H1 (cell line): Measurements from ENCODE around the gene COL11A2. TPM values are rescaled to one million over a fixed set of nuclear protein-coding genes. Genes with fewer than 3 reads are reported as not detected.

Experiments
- CTCF ChIA-PET: fragments of 300-600 bp; sonication (Branson Sonifier 250); formaldehyde crosslinking; loops from one replicate; lab custom pipeline; 2021; ENCODE audit not compliant: partially characterized antibody; lab: Charles Lee
- POLR2A ChIA-PET: fragments of 300-600 bp; sonication (Branson Sonifier 250); formaldehyde crosslinking; loops from one replicate; lab custom pipeline; 2021; ENCODE audit warnings: inconsistent platforms; ENCODE audit not compliant: partially characterized antibody; lab: Charles Lee
- DNase-seq, 2 experiments: peaks; one replicate each; pipeline versions ENCODE4 v3.0.0 to v3.0.0-alpha.2; 2010 to 2022; ENCODE audit warnings: low spot score in 2 of 2, low read depth in 1 of 2, mixed read lengths in 1 of 2
- FAIRE-seq: peaks from 2 replicates; lab custom pipeline; 2011; peaks lifted over from hg19 to GRCh38; lab: Jason Lieb, UNC
- H2AFZ ChIP-seq: 2 replicates; pipeline ENCODE4 v1.8.1; 2012; ENCODE audit warnings: low read length, inconsistent platforms
- H2AK5ac ChIP-seq: 2 replicates; pipeline ENCODE4 v1.6.1; 2013; ENCODE audit warnings: low read depth, low read length
- H2BK120ac ChIP-seq: replicated peaks from 2 replicates; pipeline ENCODE3; 2013; ENCODE audit warnings: low read depth, low read length, inconsistent platforms
- H2BK12ac ChIP-seq: 2 replicates; pipeline ENCODE4 v1.6.1; 2013; ENCODE audit warnings: low read depth, low read length
- H2BK15ac ChIP-seq: 2 replicates; pipeline ENCODE4 v1.6.1; 2013; ENCODE audit warnings: low read length
- H2BK20ac ChIP-seq: 2 replicates; pipeline ENCODE4 v1.6.1; 2013; ENCODE audit warnings: low read length
- H2BK5ac ChIP-seq: 2 replicates; pipeline ENCODE4 v1.6.1; 2013; ENCODE audit warnings: low read depth, low read length
- H3K14ac ChIP-seq: 2 replicates; pipeline ENCODE4 v1.6.1; 2013; ENCODE audit warnings: inconsistent platforms; ENCODE audit not compliant: insufficient read length
- H3K18ac ChIP-seq: 2 replicates; pipeline ENCODE4 v1.6.1; 2013; ENCODE audit warnings: low read length; ENCODE audit errors: extremely low read depth
- H3K23ac ChIP-seq: 2 replicates; pipeline ENCODE4 v1.6.1; 2013; ENCODE audit warnings: inconsistent platforms; ENCODE audit not compliant: insufficient read length
- H3K23me2 ChIP-seq: 2 replicates; pipeline ENCODE4 v1.6.1; 2013; ENCODE audit warnings: low read depth, low read length
- H3K27ac ChIP-seq: 2 replicates; pipeline ENCODE4 v1.6.1; 2011; ENCODE audit warnings: low read depth, low read length, inconsistent platforms
- H3K27me3 ChIP-seq, 4 experiments: replicated peaks in 1 of 4; 1 replicate in 1 of 4; 2 replicates in 3 of 4; pipeline versions ENCODE4 v1.6.1 to v1.8.1; 2011 to 2013; ENCODE audit warnings: low read length in 3 of 4, mild to moderate bottlenecking in 3 of 4, inconsistent platforms in 2 of 4, mixed read lengths in 2 of 4, moderate library complexity in 1 of 4; ENCODE audit not compliant: control insufficient read depth in 3 of 4, insufficient read depth in 3 of 4; ENCODE audit errors: extremely low read depth in 1 of 4
- H3K36me3 ChIP-seq, 4 experiments: 2 replicates each; pipeline versions ENCODE4 v1.6.1 to v1.8.1; 2011 to 2013; ENCODE audit warnings: mild to moderate bottlenecking in 4 of 4, low read length in 3 of 4, moderate library complexity in 2 of 4, control low read depth in 1 of 4, inconsistent platforms in 1 of 4; ENCODE audit not compliant: insufficient read depth in 4 of 4, control insufficient read depth in 2 of 4
- H3K4ac ChIP-seq: replicated peaks from 2 replicates; pipeline ENCODE3; 2013; ENCODE audit warnings: low read length, low read depth, mixed read lengths, inconsistent platforms; ENCODE audit not compliant: insufficient read length
- H3K4me1 ChIP-seq, 4 experiments: replicated peaks in 1 of 4; 1 replicate in 1 of 4; 2 replicates in 3 of 4; pipeline versions ENCODE4 v1.6.1 to v1.8.1; 2011 to 2013; ENCODE audit warnings: low read length in 3 of 4, inconsistent platforms in 2 of 4, mixed read lengths in 1 of 4; ENCODE audit not compliant: insufficient read depth in 4 of 4, control insufficient read depth in 3 of 4
- H3K4me2 ChIP-seq, 2 experiments: 2 replicates each; pipeline versions ENCODE4 v1.6.1 to v1.8.1; 2011 to 2013; ENCODE audit warnings: low read depth in 2 of 2, low read length in 2 of 2, control low read depth in 1 of 2, inconsistent platforms in 1 of 2, mild to moderate bottlenecking in 1 of 2; ENCODE audit not compliant: insufficient read depth in 1 of 2
- H3K4me3 ChIP-seq, 4 experiments: fragments of 200-600, 300-600 bp in 1 of 4; sonication (generic), shearing (Covaris generic), sonication (Bioruptor Twin) in 1 of 4; 2 replicates each; pipeline versions ENCODE4 v1.5.1 to v1.8.1; 2011 to 2016; ENCODE audit warnings: low read length in 4 of 4, low read depth in 3 of 4, control low read depth in 2 of 4, inconsistent platforms in 2 of 4, mild to moderate bottlenecking in 2 of 4, mixed read lengths in 1 of 4, moderate library complexity in 1 of 4; ENCODE audit not compliant: insufficient read depth in 2 of 4; ENCODE audit errors: extremely low read depth in 1 of 4
- H3K56ac ChIP-seq: replicated peaks from 2 replicates; pipeline ENCODE3; 2013; ENCODE audit warnings: low read depth, mild to moderate bottlenecking, mixed read lengths, low read length, inconsistent platforms; ENCODE audit not compliant: insufficient read length
- H3K79me1 ChIP-seq: 2 replicates; pipeline ENCODE4 v1.6.1; 2013; ENCODE audit warnings: low read depth, low read length, control low read depth
- H3K79me2 ChIP-seq, 2 experiments: 2 replicates each; pipeline versions ENCODE4 v1.6.1 to v1.8.1; 2012 to 2013; ENCODE audit warnings: low read length in 2 of 2, mild to moderate bottlenecking in 2 of 2, inconsistent platforms in 1 of 2; ENCODE audit not compliant: insufficient read depth in 2 of 2, control insufficient read depth in 1 of 2
- H3K9ac ChIP-seq, 4 experiments: replicated peaks in 1 of 4; 1 replicate in 1 of 4; 2 replicates in 3 of 4; pipeline versions ENCODE4 v1.6.1 to v1.8.1; 2011 to 2013; ENCODE audit warnings: low read depth in 3 of 4, low read length in 3 of 4, control low read depth in 2 of 4, mild to moderate bottlenecking in 2 of 4, moderate library complexity in 2 of 4, inconsistent platforms in 1 of 4; ENCODE audit errors: extremely low read depth in 1 of 4
- H3K9me3 ChIP-seq, 2 experiments: 2 replicates each; pipeline versions ENCODE4 v1.6.1 to v1.8.1; 2012 to 2013; ENCODE audit warnings: mild to moderate bottlenecking in 2 of 2, moderate library complexity in 2 of 2, control low read depth in 1 of 2, inconsistent platforms in 1 of 2, low read depth in 1 of 2, low read length in 1 of 2, mixed read lengths in 1 of 2; ENCODE audit not compliant: insufficient read depth in 2 of 2
- H4K20me1 ChIP-seq, 2 experiments: replicated peaks in 1 of 2; 2 replicates each; pipeline versions ENCODE3 to v1.8.1; 2011 to 2013; ENCODE audit warnings: inconsistent platforms in 2 of 2, low read length in 2 of 2, mild to moderate bottlenecking in 1 of 2; ENCODE audit not compliant: insufficient read depth in 2 of 2, control insufficient read depth in 1 of 2
- H4K5ac ChIP-seq: 2 replicates; pipeline ENCODE4 v1.6.1; 2013; ENCODE audit warnings: low read length, low read depth, mixed read lengths, inconsistent platforms; ENCODE audit not compliant: insufficient read length
- H4K8ac ChIP-seq: 2 replicates; pipeline ENCODE4 v1.8.0; 2013; ENCODE audit warnings: mild to moderate bottlenecking, moderate library complexity, low read length, inconsistent platforms; ENCODE audit not compliant: insufficient read depth; ENCODE audit errors: extremely low read depth
- H4K91ac ChIP-seq: replicated peaks from 2 replicates; pipeline ENCODE3; 2013; ENCODE audit warnings: low read length, mixed read lengths, inconsistent platforms; ENCODE audit not compliant: insufficient read length
- BCL11A ChIP-seq, 2 experiments: IDR thresholded peaks; one replicate each; pipeline ENCODE4 v1.6.1; 2011; ENCODE audit warnings: low read depth in 2 of 2, low read length in 2 of 2, mild to moderate bottlenecking in 2 of 2
- EZH2 ChIP-seq: fragments of 200-600 bp; sonication (generic); IDR thresholded peaks from 2 replicates; pipeline ENCODE4 v1.7.1; 2012; ENCODE audit warnings: low read depth, mild to moderate bottlenecking, moderate library complexity, low read length, inconsistent platforms; ENCODE audit not compliant: severe bottlenecking
- POLR2A ChIP-seq, 2 experiments: IDR thresholded peaks; 1 replicate in 1 of 2; 2 replicates in 1 of 2; pipeline ENCODE4 v1.6.1; 2011; ENCODE audit warnings: low read depth in 2 of 2, low read length in 2 of 2, mild to moderate bottlenecking in 2 of 2; ENCODE audit errors: control extremely low read depth in 1 of 2
- POLR2AphosphoS5 ChIP-seq: IDR thresholded peaks from 2 replicates; pipeline ENCODE4 v1.6.1; 2011; ENCODE audit warnings: low read depth, low read length
- WGBS, 2 experiments: shearing (Covaris generic) in 1 of 2; methylation state at CpG; one replicate each; pipeline versions ENCODE4 v1.1.6 to v1.1.7; 2013 to 2015; ENCODE audit warnings: low lambda C conversion rate in 2 of 2, mixed read lengths in 2 of 2, inconsistent platforms in 1 of 2, low coverage in 1 of 2, missing lambda C conversion rate in 1 of 2; ENCODE audit not compliant: insufficient replicate concordance in 2 of 2, insufficient coverage in 1 of 2, insufficient read length in 1 of 2; ENCODE audit errors: extremely low coverage in 1 of 2, missing lambda C conversion rate in 1 of 2; 5-methylcytosine and 5-hydroxymethylcytosine counted together
- polyA plus RNA-seq, 7 experiments: library from polyadenylated mRNA; depleted of rRNA in 3 of 7; stranded (reverse) in 5 of 7; unstranded in 2 of 7; fragments of >200 nt in 5 of 7; fragments of 200-250 nt in 2 of 7; gene quantifications; 1 replicate in 5 of 7; 2 replicates in 1 of 7; 4 replicates in 1 of 7; pipeline versions ENCODE4 v1.2.1 to v1.2.3, GENCODE V29; 2011 to 2013; ENCODE audit warnings: missing spikeins in 2 of 7, mixed read lengths in 2 of 7
- total RNA-seq: library from RNA; stranded (reverse); fragmentation: NEBNext Ultra II Directional; extraction: Animal tissue kit (Norgen Biotek cat#: 25700); gene quantifications from 2 replicates; pipeline ENCODE4 v1.2.1, GENCODE V29; 2021
- TF ChIP-seq, protein P1 (sequence below): IDR thresholded peaks from 2 replicates; pipeline ENCODE4 v1.6.1; 2012; ENCODE audit warnings: inconsistent platforms

The COL11A2 gene
- total and polyA plus RNA-seq, 2 of the 8 experiments (the other 6 are each of a cell fraction or from before 2014, with no cell fraction given): 2.8 to 3.8 TPM

DNA sequence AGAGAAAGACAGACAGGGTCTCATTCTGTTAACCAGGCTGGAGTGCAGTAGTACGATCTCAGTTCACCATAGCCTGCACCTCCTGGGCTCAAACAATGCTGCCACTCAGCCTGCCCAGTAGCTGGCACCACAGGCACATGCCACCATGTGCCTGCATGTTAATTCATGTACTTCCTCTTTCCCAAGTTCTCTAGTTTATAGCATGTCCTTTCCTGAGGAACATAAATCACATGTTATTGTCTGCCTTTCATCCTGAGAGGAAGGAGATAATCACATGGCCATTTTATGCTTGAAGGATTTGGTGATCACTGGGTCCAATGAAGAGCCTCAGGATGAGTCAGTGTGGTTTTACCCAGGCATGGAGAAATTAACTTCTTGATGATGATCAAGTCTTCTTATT is 47.9 kb downstream of the COL11A2 start:
- H3K4me1 ChIP-seq: peaks cover 0 to 2% (median 0%) of the 10 kb centered on the region in 4 experiments; a peak in 1 of 7 replicates
- H2BK20ac ChIP-seq: no peak overlapping the region
- H3K27me3 ChIP-seq: no peaks in the 10 kb centered on the region
- no peak overlapping the region for H3K9ac ChIP-seq
- no peak overlapping the region for H3K23ac ChIP-seq
- no peaks in the 10 kb centered on the region for H3K79me1 ChIP-seq
- CTCF ChIA-PET: interaction anchor here (1.0 to 7.7 kb wide), 8 partner anchors 11 to 129 kb away, joined by 3 to 69 read pairs (median 6); no protein-coding TSS in a partner anchor
- TF ChIP-seq EZH2 (no peak), POLR2AphosphoS5 (peak; percentile 34; the same call in 1 of the 2 replicates), BCL11A (IDR thresholded peaks at IDR 0.05; ENCODE audit: low read depth in 2 of 2, low read length in 2 of 2) (no peak), POLR2A (IDR thresholded peaks at IDR 0.05; ENCODE audit: control extremely low read depth in 1 of 2, low read depth in 2 of 2, low read length in 2 of 2) (0 out of 3 replicates have a peak, but pooled peaks of 1 of the 2 experiments have one; percentile 42)
- TF ChIP-seq, protein P1, sequence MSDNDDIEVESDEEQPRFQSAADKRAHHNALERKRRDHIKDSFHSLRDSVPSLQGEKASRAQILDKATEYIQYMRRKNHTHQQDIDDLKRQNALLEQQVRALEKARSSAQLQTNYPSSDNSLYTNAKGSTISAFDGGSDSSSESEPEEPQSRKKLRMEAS: 0 out of 2 replicates have a peak, but pooled peaks have one; percentile 12
- 91% methylated on average over 1 of the region's 1 CpG; no CpG with 5 or more reads in 1 of the 2 experiments for WGBS, 2 experiments
- no peak overlapping the region for H3K18ac ChIP-seq
- H3K4ac ChIP-seq: no peak overlapping the region
- no peaks in the 10 kb centered on the region for H4K20me1 ChIP-seq
- no peak overlapping the region for H2AFZ ChIP-seq
- no peak overlapping the region for H2BK12ac ChIP-seq
- no peak overlapping the region for H2BK120ac ChIP-seq
- H3K36me3 ChIP-seq: no peaks in the 10 kb centered on the region
- no peak overlapping the region for H3K14ac ChIP-seq
- FAIRE-seq: no peak
- no peak overlapping the region for H4K8ac ChIP-seq
- no peak overlapping the region for H2BK5ac ChIP-seq
- no peak overlapping the region for H4K5ac ChIP-seq
- H3K56ac ChIP-seq: no peak overlapping the region
- no peak overlapping the region for H2BK15ac ChIP-seq
- H4K91ac ChIP-seq: no peak overlapping the region
- no peak for DNase-seq
- peaks cover 4% of the 10 kb centered on the region in 2 experiments; a peak in 2 of 4 replicates for H3K9me3 ChIP-seq
- H2AK5ac ChIP-seq: no peak overlapping the region
- POLR2A ChIA-PET: interaction anchor here (1.4 to 1.9 kb wide), 6 partner anchors 9 to 173 kb away, joined by 4 to 11 read pairs (median 5); no protein-coding TSS in a partner anchor
- H3K27ac ChIP-seq: no peak overlapping the region
- no peak overlapping the region for H3K4me2 ChIP-seq
- H3K4me3 ChIP-seq: no peak overlapping the region
- H3K23me2 ChIP-seq: no peaks in the 10 kb centered on the region; the same call in 1 of the 2 replicates
- no peaks in the 10 kb centered on the region for H3K79me2 ChIP-seq
